GM15510 (cell line): ENCODE results near the gene PJVK.

Experiments
- POLR2A ChIP-seq: IDR thresholded peaks from 3 replicates; pipeline ENCODE4 v1.6.1; 2011; ENCODE audit warnings: borderline replicate concordance; ENCODE audit not compliant: insufficient read length; ENCODE audit errors: extremely low read depth

Gene PJVK

GRCh38 chr2:178474560-178474959, 23.4 kb downstream of the PJVK start:
- TF ChIP-seq POLR2A: no peak

- TF ChIP-seq POLR2A: no peak
These were observed 25.3 kb downstream of the PJVK start for GRCh38 chr2:178476477-178476876.

DNA sequence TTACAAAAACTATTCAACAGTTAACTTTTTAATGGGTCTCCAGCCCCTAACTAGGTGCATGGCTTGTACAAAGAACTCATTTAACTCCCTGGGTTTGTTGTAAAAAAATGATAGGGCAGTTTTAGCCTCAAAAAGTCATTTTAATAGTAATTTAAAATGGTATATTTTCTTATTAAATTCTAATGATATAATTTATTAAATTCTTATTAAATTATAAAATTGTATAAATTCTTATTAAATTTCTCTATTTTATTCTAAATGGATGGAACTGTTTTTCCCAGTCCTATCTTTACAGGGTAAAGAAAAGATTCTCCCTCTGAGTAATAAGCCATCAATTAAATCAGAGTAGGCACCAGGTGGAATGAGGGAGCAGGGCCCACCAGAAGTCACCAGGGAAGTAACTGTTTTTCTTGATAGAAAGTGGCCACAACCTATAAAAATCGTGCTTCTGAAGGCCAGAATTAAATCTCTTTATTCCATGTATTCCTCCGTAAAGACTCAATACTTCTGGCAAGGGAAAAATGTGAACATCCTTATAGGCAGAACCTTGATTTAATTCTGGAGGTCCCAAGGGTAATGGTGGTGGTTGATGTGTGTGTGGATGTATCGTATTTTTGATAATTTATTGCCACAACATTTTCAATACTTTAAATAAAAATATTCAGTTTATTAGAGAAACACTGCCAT, 26.4 kb downstream of the PJVK start:
- no peak for TF ChIP-seq POLR2A

DNA sequence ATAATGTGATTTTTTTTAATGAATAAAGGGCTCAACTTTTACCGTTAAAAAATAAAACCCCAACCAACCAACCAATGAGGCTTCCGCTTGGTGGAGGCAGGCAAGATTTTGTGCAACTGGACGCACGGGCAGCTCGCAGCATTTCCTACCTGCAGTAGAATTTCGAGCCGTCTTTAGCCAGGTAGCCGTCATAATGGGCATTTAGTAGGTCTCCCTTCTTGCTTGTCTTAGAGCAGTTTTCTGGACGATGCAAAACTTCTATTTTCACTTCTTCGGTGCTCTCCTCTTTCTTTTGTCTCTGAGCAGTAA, 26.9 kb downstream of the PJVK start:
- TF ChIP-seq POLR2A: no peak

DNA sequence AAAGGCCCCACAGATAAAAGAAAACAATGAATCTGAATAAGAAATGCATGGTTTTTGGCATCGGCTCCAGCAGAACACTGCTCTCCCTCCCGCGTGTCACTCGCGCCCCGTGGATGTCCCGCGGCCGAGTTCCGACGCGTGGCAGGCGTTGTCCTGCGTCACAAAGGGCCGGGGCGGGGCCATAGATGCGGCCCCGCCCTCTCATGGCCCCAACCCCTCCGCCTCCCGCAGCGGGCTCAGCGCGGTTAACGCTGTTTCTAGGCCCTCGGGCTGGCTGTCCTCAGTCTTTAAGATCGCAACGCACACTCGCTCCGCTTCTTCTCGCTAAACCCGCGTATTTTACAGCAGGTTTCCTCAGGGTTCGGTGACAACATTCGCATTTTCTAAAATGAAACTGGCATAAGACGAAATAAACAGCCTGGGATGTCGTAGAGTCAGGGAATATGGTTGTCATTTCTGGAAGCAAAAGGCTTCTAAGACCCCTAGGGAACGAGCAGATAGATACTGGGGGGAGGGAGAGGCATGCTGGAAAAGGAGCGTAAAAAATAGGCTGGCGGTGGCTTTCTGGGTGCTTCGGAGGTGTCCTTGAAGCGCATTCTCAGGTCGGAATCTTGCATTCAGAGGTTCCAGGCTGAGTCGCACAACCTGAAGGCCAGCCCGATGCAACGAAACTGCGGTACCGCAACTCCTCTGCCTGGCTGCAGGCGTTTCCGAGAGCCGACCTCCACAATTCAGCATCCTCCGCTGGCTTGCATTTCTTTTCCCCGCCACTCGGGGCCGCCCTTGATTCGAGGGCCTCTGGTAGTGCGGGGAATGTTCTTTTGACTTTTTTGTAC, 27.5 kb downstream of the PJVK start, which contains the start of gene FKBP7:
FKBP7 (minus strand) TSS at position 162 of the 836 bp plus-strand sequence; CDS start at position 61, 101 bp downstream.
- peak; percentile 79 for TF ChIP-seq POLR2A

- TF ChIP-seq POLR2A: no peak
These were observed 28.1 kb downstream of the PJVK start for GRCh38 chr2:178479275-178479616.

GRCh38 chr2:178479758-178480226, 28.6 kb downstream of the PJVK start:
- no peak for TF ChIP-seq POLR2A

- peak; percentile 54 for TF ChIP-seq POLR2A
These were observed 29.3 kb downstream of the PJVK start, which contains the start of gene PLEKHA3 for GRCh38 chr2:178480227-178481181. Gene PLEKHA3 (plus strand): TSS chr2:178480457. CDS start chr2:178480870, 413 bp downstream.

DNA sequence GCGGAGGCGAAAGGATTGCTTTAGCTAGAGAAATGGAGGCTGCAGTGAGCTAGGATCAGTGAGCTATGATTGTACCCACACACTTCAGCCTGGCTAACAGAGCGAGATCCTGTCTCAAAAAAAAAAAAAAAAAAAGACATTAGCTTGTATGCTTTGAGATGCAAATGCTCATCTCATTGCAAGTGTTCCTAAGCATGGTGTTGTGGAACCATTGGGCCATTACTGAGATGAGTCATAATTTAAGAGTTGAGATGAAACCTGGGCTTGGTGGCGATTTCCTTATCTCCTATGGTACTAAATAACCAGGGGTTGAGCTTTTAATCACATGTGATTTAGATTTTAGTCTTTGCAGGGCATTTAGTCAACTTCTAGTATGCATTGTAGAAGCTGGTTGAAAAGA, 31.3 kb downstream of the PJVK start:
- TF ChIP-seq POLR2A: no peak

DNA sequence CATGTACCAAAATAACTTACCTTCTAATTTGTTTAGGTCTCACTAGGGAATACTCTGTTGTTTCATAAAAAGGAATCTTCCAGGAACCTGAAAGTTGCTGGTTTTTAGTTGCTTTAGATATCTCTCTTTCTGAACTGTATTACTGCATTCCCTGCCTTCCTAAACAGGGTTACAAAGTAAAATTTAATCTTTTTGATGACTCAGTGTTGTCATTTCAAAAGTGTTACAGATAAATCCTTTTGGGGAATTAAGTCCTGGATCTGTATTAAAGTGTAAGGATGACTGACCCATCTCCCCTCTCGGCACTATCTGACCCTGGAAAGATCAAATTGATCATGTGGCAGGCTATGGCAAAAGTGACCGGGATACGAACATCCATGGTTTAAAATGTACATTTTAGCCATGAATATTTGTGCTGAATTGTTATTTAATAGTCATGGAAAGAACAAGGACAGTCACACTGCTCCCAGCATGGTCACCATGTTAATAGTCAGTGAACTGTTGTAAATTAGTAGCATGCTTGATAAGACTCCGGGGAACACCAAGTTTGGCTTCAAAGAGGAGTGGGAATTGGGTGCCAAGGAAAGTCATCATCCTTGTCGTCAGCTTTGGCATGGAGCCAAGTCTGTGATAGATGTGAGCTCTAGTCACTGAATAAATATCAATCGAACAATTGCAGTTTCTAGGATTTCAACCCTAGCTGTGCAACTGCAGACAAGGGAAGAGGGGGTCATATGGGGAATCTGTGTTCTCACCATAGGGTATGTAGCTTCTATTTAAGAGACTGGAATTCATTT, 33.3 kb downstream of the PJVK start:
- TF ChIP-seq POLR2A: no peak

DNA sequence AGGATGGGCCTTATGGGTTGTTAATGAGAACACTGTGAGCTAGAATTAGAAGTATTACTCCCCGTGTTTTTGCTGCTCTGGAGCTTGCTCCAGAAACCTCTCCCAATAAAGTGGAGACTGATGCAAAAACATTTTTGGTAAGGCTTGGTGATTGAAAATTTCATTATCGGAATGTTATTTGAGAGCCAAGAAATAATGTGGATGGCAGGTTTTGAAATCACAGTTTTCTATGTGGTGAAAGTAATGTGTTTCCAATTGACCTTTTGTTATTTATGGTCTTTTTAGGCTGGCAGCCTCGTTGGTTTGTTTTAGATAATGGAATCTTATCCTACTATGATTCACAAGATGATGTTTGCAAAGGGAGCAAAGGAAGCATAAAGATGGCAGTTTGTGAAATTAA, 34.2 kb downstream of the PJVK start:
- TF ChIP-seq POLR2A: no peak

DNA sequence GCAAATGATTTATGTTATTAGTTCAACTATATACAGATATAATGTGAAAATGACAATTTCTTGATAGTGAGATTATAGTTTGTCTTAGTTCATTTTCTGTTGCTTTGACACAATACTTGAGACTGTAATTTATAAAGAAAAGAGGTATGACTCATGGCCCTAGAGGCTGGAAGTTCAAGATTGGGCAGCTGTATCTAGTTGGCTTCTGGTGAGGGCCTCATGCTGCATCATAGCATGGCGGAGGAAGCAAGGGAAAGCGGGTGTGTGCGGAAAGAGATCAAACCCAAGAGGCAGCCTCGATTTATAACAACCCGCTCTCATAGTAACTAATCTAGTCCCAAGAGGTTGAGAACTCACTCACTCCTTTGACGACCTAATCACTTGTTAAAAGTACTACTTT, 40.4 kb downstream of the PJVK start:
- no peak for TF ChIP-seq POLR2A

- TF ChIP-seq POLR2A: no peak
These were observed 44.9 kb downstream of the PJVK start for GRCh38 chr2:178496049-178496448.

- no peak for TF ChIP-seq POLR2A
These were observed 47.0 kb downstream of the PJVK start for GRCh38 chr2:178498137-178498536.
